HG03460 (cell line): ENCODE data around the gene ADAM30.

ENCODE experiments used
- ATAC-seq: cut with Tn5 transposase; IDR thresholded peaks from one replicate; pipeline ENCODE4 v1.9.1; 2021; ENCODE audit not compliant: unreplicated experiment

ADAM30 gene

GRCh38 chr1:119909890-119910596 is 13.7 kb upstream of the ADAM30 start:
- no peak for ATAC-seq

GRCh38 chr1:119908661-119909060 is 12.3 kb upstream of the ADAM30 start:
- no peak for ATAC-seq

- no peak for ATAC-seq
Measured at GRCh38 chr1:119906927-119907652, 10.8 kb upstream of the ADAM30 start.

GRCh38 chr1:119903443-119903835 is 7.1 kb upstream of the ADAM30 start:
- no peak for ATAC-seq

- ATAC-seq = no peak
Measured at GRCh38 chr1:119902775-119903442, 6.6 kb upstream of the ADAM30 start.

GRCh38 chr1:119898981-119899720 is 2.8 kb upstream of the ADAM30 start:
- ATAC-seq = no peak

- no peak for ATAC-seq
Measured at GRCh38 chr1:119898530-119898929, 2.2 kb upstream of the ADAM30 start.

- no peak for ATAC-seq
Measured at GRCh38 chr1:119895102-119895501, 1.2 kb downstream of the ADAM30 start.

GRCh38 chr1:119893827-119894700 is 2.3 kb downstream of the ADAM30 start:
- no peak for ATAC-seq

GRCh38 chr1:119893238-119893791 is 3.0 kb downstream of the ADAM30 start:
- no peak for ATAC-seq

GRCh38 chr1:119891386-119891785 is 4.9 kb downstream of the ADAM30 start:
- ATAC-seq = no peak

- no peak for ATAC-seq
Measured at GRCh38 chr1:119888476-119888875, 7.8 kb downstream of the ADAM30 start.

- ATAC-seq = no peak
Measured at GRCh38 chr1:119887427-119887826, 8.9 kb downstream of the ADAM30 start.

GRCh38 chr1:119885903-119886783 is 10.2 kb downstream of the ADAM30 start:
- ATAC-seq = no peak

- ATAC-seq = no peak
Measured at GRCh38 chr1:119884711-119885110, 11.6 kb downstream of the ADAM30 start.

GRCh38 chr1:119883826-119884225 is 12.5 kb downstream of the ADAM30 start:
- ATAC-seq = no peak

GRCh38 chr1:119882132-119883049 is 13.9 kb downstream of the ADAM30 start:
- no peak for ATAC-seq
